Stimulated activated naive CD8-positive, alpha-beta T cell treated with anti-CD3 and anti-CD28 coated beads, Interleukin-15, Interleukin-2, amounts not matched to agents 100 ng/mL and 50 ng/mL, for 24 hours (primary cell): ENCODE data around the gene CES3.
A peak's percentile ranks its signal among the peaks of the same experiment; 100 is the strongest.

ENCODE experiments used
- H3K27ac Mint-ChIP-seq: one replicate; pipeline ENCODE4 v1.8.0; 2021; ENCODE audit warnings: mild to moderate bottlenecking, mixed read lengths
- H3K27me3 Mint-ChIP-seq: one replicate; pipeline ENCODE4 v1.8.0; 2021; ENCODE audit warnings: mixed read lengths
- H3K36me3 Mint-ChIP-seq: one replicate; pipeline ENCODE4 v1.8.0; 2021; ENCODE audit warnings: low read depth, mixed read lengths
- H3K4me1 Mint-ChIP-seq: one replicate; pipeline ENCODE4 v1.8.0; 2021; ENCODE audit warnings: low read depth, mixed read lengths
- H3K4me3 Mint-ChIP-seq: one replicate; pipeline ENCODE4 v1.8.0; 2021; ENCODE audit warnings: mild to moderate bottlenecking, mixed read lengths
- H3K9me3 Mint-ChIP-seq: one replicate; pipeline ENCODE4 v1.8.0; 2021; ENCODE audit warnings: mixed read lengths

The CES3 gene

DNA sequence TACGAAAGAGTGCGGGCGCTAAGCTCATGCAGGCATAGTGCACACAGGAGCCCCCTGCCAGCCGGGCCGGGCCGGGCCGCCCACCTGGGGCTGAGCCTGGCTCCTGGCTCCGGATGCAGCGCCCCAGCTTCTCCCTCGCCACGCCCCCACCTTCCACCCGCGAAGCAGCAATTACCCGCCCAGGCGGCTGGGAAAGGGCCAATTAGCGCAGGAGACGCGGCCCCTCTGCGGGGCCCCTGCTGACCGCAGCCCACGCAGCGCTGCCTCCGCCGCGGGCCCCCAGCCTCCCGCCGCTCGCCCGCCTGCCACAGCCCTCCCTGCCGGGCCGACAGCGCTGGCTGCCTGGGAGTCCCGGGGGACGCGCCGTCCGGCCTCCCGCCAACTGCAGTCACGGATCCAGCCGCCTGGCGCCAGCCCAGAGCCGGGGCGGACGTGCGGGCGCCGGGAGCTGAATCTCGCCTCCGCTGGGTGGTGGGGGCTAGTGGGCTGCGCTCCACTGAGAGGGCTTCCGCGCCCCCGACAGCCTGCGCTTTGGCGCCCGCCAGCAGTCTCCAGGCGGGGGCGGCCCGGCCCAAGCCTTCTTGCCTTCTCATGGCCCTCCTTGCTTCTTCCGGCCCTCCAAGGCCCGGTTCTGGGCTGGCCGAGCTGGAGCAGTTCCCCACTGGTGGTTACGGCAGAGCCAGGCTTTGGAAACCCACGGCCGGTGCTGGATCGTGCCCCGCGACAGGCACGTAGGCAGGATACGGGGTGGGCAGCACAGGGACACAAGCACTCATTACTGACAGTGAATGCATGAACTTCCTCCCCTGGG is 53.0 kb downstream of the CES3 start:
- H3K9me3 Mint-ChIP-seq: no peaks in the 10 kb centered on the region
- peak overlapping the region; percentile 71 for H3K27ac Mint-ChIP-seq
- peaks cover 6% of the 10 kb centered on the region for H3K27me3 Mint-ChIP-seq
- H3K36me3 Mint-ChIP-seq: no peaks in the 10 kb centered on the region
- peak overlapping the region; percentile 79 for H3K4me3 Mint-ChIP-seq
- H3K4me1 Mint-ChIP-seq: peaks cover 14% of the 10 kb centered on the region

GRCh38 chr16:67014634-67015312 is 53.7 kb downstream of the CES3 start:
- Mint-ChIP-seq H3K4me3 (peak overlapping the region; percentile 79), H3K9me3 (no peaks in the 10 kb centered on the region), H3K27me3 (peaks cover 6% of the 10 kb centered on the region), H3K27ac (peak overlapping the region; percentile 71), H3K36me3 (no peaks in the 10 kb centered on the region), H3K4me1 (peaks cover 14% of the 10 kb centered on the region)

- H3K4me1 Mint-ChIP-seq: peaks cover 14% of the 10 kb centered on the region
- peaks cover 6% of the 10 kb centered on the region for H3K27me3 Mint-ChIP-seq
- peak overlapping the region; percentile 8 for H3K4me3 Mint-ChIP-seq
- H3K36me3 Mint-ChIP-seq: no peaks in the 10 kb centered on the region
- H3K9me3 Mint-ChIP-seq: no peaks in the 10 kb centered on the region
- peak overlapping the region; percentile 26 for H3K27ac Mint-ChIP-seq
Measured at GRCh38 chr16:67015313-67015731, 54.3 kb downstream of the CES3 start.

- Mint-ChIP-seq H3K9me3 (no peaks in the 10 kb centered on the region), H3K4me1 (peaks cover 14% of the 10 kb centered on the region), H3K36me3 (no peaks in the 10 kb centered on the region), H3K27me3 (peaks cover 6% of the 10 kb centered on the region), H3K4me3 (no peak overlapping the region), H3K27ac (no peak overlapping the region)
Measured at GRCh38 chr16:67016143-67016542, 55.1 kb downstream of the CES3 start.

DNA sequence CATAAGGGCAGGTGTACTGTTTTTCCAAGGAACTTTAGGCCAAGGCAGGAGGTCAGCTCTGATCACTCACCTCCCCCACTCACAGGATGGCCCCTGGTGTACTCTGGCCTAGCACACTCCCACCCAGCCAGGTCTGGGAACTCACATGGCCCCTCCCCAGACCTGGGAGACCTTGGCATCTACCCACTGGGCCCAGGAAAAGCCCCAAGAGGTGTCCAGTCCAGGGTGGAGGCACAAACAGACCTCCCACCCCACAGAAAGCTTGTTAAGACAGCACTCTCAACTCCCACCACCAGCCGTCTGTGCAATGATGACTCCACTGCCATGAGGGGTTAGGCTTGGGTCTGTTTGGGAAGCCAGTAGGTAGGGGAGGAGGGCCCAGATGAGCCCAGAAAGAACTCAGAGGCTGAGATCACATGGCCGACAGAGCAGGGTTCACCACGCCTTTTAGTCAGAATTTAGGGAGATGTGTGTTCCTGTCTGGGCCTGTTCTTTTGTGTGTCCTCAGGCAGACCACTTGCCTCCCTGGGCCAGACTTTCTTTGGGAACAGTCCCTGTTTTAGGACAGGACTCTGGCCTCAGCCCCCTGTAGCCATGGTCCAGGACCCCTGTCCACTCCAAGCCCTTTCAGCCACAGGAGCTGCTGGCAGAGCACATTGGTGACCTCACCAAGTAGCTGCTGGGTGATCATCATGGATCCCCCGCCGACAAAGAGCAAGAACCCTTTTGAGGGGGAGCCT is 55.8 kb downstream of the CES3 start:
- H3K4me1 Mint-ChIP-seq: peaks cover 14% of the 10 kb centered on the region
- H3K27me3 Mint-ChIP-seq: peaks cover 6% of the 10 kb centered on the region
- no peak overlapping the region for H3K27ac Mint-ChIP-seq
- H3K9me3 Mint-ChIP-seq: no peaks in the 10 kb centered on the region
- no peaks in the 10 kb centered on the region for H3K36me3 Mint-ChIP-seq
- no peak overlapping the region for H3K4me3 Mint-ChIP-seq

GRCh38 chr16:67017421-67017750 is 56.3 kb downstream of the CES3 start:
- Mint-ChIP-seq H3K27ac (no peak overlapping the region), H3K4me1 (peaks cover 14% of the 10 kb centered on the region), H3K4me3 (no peak overlapping the region), H3K9me3 (no peaks in the 10 kb centered on the region), H3K27me3 (peaks cover 6% of the 10 kb centered on the region), H3K36me3 (no peaks in the 10 kb centered on the region)

DNA sequence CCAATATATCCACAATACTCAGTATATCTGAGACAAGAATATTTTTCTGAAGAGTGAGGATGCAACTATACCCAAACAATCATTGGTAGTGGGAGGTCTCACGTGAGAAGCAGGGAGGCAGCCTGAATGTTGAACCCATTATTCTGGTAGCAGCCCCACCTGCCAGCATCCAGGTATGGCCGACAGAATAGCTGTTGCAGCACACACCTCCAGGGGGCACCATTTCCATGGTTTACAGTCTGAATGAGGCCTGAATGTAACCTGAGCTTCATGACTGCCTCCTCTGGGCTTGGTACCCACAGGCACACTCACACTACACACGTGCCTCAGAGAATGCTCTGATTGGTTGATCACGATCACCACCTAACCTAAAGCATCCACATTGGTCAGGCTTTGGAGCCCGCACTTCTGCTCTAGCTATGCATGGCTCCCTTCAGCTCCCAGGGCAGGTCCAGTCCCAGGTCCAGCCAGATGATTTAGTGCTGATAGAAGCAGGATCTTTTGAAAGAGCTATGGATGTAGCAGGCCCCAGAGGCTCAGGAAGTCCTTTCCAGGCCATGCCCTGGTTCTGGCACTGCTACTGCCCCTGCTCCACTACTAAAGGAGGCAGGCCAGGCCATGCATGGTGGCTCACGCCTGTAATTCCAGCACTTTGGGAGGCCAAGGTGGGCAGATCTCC is 56.9 kb downstream of the CES3 start:
- H3K27ac Mint-ChIP-seq: no peak overlapping the region
- no peaks in the 10 kb centered on the region for H3K9me3 Mint-ChIP-seq
- no peaks in the 10 kb centered on the region for H3K36me3 Mint-ChIP-seq
- peaks cover 6% of the 10 kb centered on the region for H3K27me3 Mint-ChIP-seq
- peaks cover 14% of the 10 kb centered on the region for H3K4me1 Mint-ChIP-seq
- no peak overlapping the region for H3K4me3 Mint-ChIP-seq

DNA sequence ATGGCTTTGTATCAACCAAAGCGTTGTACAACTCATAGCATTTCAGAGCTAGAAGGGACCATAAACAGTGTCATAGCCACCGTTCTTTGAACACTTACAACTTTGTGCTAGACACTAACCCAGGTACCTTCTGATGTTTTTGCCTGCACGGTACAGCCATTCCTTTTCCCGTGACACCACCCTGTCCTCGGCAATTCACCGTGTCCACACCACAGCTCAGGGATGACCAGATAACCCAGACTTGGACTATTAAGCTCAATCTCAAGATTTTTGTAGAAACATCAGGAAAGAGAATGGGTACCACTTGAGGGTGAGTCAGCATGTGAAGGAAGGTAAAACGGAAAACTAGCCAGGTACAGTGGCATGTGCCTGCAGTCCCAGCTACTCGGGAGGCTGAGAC is 58.1 kb downstream of the CES3 start:
- H3K36me3 Mint-ChIP-seq: no peaks in the 10 kb centered on the region
- peaks cover 10% of the 10 kb centered on the region for H3K4me1 Mint-ChIP-seq
- H3K27ac Mint-ChIP-seq: no peak overlapping the region
- no peak overlapping the region for H3K4me3 Mint-ChIP-seq
- H3K9me3 Mint-ChIP-seq: no peaks in the 10 kb centered on the region
- H3K27me3 Mint-ChIP-seq: peaks cover 6% of the 10 kb centered on the region

- Mint-ChIP-seq H3K27me3 (no peaks in the 10 kb centered on the region), H3K36me3 (no peaks in the 10 kb centered on the region), H3K4me1 (no peaks in the 10 kb centered on the region), H3K4me3 (no peak overlapping the region), H3K27ac (no peak overlapping the region), H3K9me3 (no peaks in the 10 kb centered on the region)
Measured at GRCh38 chr16:67021321-67021720, 60.3 kb downstream of the CES3 start.

GRCh38 chr16:67022531-67023214 is 61.6 kb downstream of the CES3 start:
- Mint-ChIP-seq H3K4me1 (peaks cover 5% of the 10 kb centered on the region), H3K4me3 (no peak overlapping the region), H3K9me3 (no peaks in the 10 kb centered on the region), H3K36me3 (no peaks in the 10 kb centered on the region), H3K27ac (no peak overlapping the region), H3K27me3 (no peaks in the 10 kb centered on the region)

DNA sequence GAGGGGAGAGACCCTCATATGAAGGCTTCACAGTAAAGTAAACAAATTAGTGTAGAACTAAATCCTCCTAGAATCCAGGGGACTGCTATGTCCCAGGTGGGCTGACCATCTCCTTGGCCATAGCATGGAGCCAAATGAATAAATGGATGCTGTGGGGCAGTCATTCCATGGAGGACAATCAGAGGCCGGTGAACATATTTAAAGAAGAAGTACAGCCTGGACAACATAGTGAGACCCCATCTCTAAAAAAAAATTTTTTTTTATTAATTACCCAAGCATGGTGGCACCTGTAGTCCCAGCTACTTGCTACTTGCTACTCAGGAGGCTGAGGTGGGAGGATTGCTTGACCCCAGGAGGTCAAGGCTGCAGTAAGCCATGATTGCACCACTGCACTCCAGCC is 62.6 kb downstream of the CES3 start:
- no peaks in the 10 kb centered on the region for H3K9me3 Mint-ChIP-seq
- H3K27ac Mint-ChIP-seq: no peak overlapping the region
- no peaks in the 10 kb centered on the region for H3K27me3 Mint-ChIP-seq
- H3K36me3 Mint-ChIP-seq: no peaks in the 10 kb centered on the region
- peaks cover 9% of the 10 kb centered on the region for H3K4me1 Mint-ChIP-seq
- no peak overlapping the region for H3K4me3 Mint-ChIP-seq
